ENCODE measurements around the gene NCAM1.

NCAM1 gene

GRCh38 chr11:112967082-112967481, 5.9 kb downstream of the NCAM1 start:
- H3K9me3 ChIP-seq (ENCODE audit: control insufficient read depth, insufficient read depth, low read length), result no peaks in the 10 kb centered on the region

GRCh38 chr11:112968941-112969713, 7.9 kb downstream of the NCAM1 start:
- no peaks in the 10 kb centered on the region for H3K36me3 ChIP-seq (ENCODE audit: control insufficient read depth, insufficient read depth, low read length)
- no peak for DNase-seq (ENCODE audit: low read depth, low spot score)
- H3K4me1 ChIP-seq (ENCODE audit: control insufficient read depth, insufficient read depth, low read length), result no peaks in the 10 kb centered on the region
- no peaks in the 10 kb centered on the region for H3K27me3 ChIP-seq (ENCODE audit: control insufficient read depth, insufficient read depth, low read length)
- no peak overlapping the region for H3K27ac ChIP-seq (ENCODE audit: low read length)
- WGBS (ENCODE audit: insufficient coverage, insufficient read length), result no CpG with 5 or more reads among the region's 6 CpGs
- no peaks in the 10 kb centered on the region for H3K9me3 ChIP-seq (ENCODE audit: control insufficient read depth, insufficient read depth, low read length)
- no peak overlapping the region for H3K4me3 ChIP-seq (ENCODE audit: low read length)

More at GRCh38 chr11:112967082-112967481, 5.9 kb downstream of the NCAM1 start:
- H3K27me3 ChIP-seq (ENCODE audit: control insufficient read depth, insufficient read depth, low read length), result peaks cover 8% of the 10 kb centered on the region; the same call in 1 of the 2 replicates
- peaks cover 1% of the 10 kb centered on the region; the same call in 1 of the 2 replicates for H3K4me1 ChIP-seq (ENCODE audit: control insufficient read depth, insufficient read depth, low read length)
- H3K36me3 ChIP-seq (ENCODE audit: control insufficient read depth, insufficient read depth, low read length), result no peaks in the 10 kb centered on the region
- WGBS (ENCODE audit: insufficient coverage, insufficient read length), result no CpG with 5 or more reads among the region's 3 CpGs
- DNase-seq (ENCODE audit: low read depth, low spot score), result no peak
- no peak overlapping the region for H3K27ac ChIP-seq (ENCODE audit: low read length)
- H3K4me3 ChIP-seq (ENCODE audit: low read length), result no peak overlapping the region

GRCh38 chr11:112971195-112971594, 10.0 kb downstream of the NCAM1 start:
- no peak for DNase-seq (ENCODE audit: low read depth, low spot score)
- no peak overlapping the region for H3K27ac ChIP-seq (ENCODE audit: low read length)
- no CpG with 5 or more reads among the region's 4 CpGs for WGBS (ENCODE audit: insufficient coverage, insufficient read length)
- no peaks in the 10 kb centered on the region for H3K4me1 ChIP-seq (ENCODE audit: control insufficient read depth, insufficient read depth, low read length)
- no peaks in the 10 kb centered on the region for H3K9me3 ChIP-seq (ENCODE audit: control insufficient read depth, insufficient read depth, low read length)
- H3K4me3 ChIP-seq (ENCODE audit: low read length), result no peak overlapping the region
- H3K36me3 ChIP-seq (ENCODE audit: control insufficient read depth, insufficient read depth, low read length), result no peaks in the 10 kb centered on the region
- no peaks in the 10 kb centered on the region for H3K27me3 ChIP-seq (ENCODE audit: control insufficient read depth, insufficient read depth, low read length)

- Histone ChIP-seq H3K9me3 (ENCODE audit: control insufficient read depth, insufficient read depth, low read length) (no peaks in the 10 kb centered on the region), H3K4me3 (ENCODE audit: low read length) (no peak overlapping the region), H3K27me3 (ENCODE audit: control insufficient read depth, insufficient read depth, low read length) (no peaks in the 10 kb centered on the region), H3K36me3 (ENCODE audit: control insufficient read depth, insufficient read depth, low read length) (no peaks in the 10 kb centered on the region), H3K27ac (ENCODE audit: low read length) (no peak overlapping the region), H3K4me1 (ENCODE audit: control insufficient read depth, insufficient read depth, low read length) (no peaks in the 10 kb centered on the region)
- no CpG with 5 or more reads among the region's 3 CpGs for WGBS (ENCODE audit: insufficient coverage, insufficient read length)
- DNase-seq (ENCODE audit: low read depth, low spot score), result no peak
Measured at GRCh38 chr11:112971827-112972226, 10.6 kb downstream of the NCAM1 start.

GRCh38 chr11:112972399-112973145, 11.4 kb downstream of the NCAM1 start:
- no peaks in the 10 kb centered on the region for H3K36me3 ChIP-seq (ENCODE audit: control insufficient read depth, insufficient read depth, low read length)
- H3K4me3 ChIP-seq (ENCODE audit: low read length), result no peak overlapping the region
- H3K27ac ChIP-seq (ENCODE audit: low read length), result no peak overlapping the region
- no peak for DNase-seq (ENCODE audit: low read depth, low spot score)
- no peaks in the 10 kb centered on the region for H3K4me1 ChIP-seq (ENCODE audit: control insufficient read depth, insufficient read depth, low read length)
- no peaks in the 10 kb centered on the region for H3K9me3 ChIP-seq (ENCODE audit: control insufficient read depth, insufficient read depth, low read length)
- WGBS (ENCODE audit: insufficient coverage, insufficient read length), result no CpG with 5 or more reads among the region's 5 CpGs
- H3K27me3 ChIP-seq (ENCODE audit: control insufficient read depth, insufficient read depth, low read length), result no peaks in the 10 kb centered on the region

GRCh38 chr11:112975051-112975450, 13.8 kb downstream of the NCAM1 start:
- no peak overlapping the region for H3K27ac ChIP-seq (ENCODE audit: low read length)
- H3K36me3 ChIP-seq (ENCODE audit: control insufficient read depth, insufficient read depth, low read length), result no peaks in the 10 kb centered on the region
- WGBS (ENCODE audit: insufficient coverage, insufficient read length), result no CpG with 5 or more reads among the region's 4 CpGs
- H3K27me3 ChIP-seq (ENCODE audit: control insufficient read depth, insufficient read depth, low read length), result no peaks in the 10 kb centered on the region
- H3K4me3 ChIP-seq (ENCODE audit: low read length), result no peak overlapping the region
- H3K4me1 ChIP-seq (ENCODE audit: control insufficient read depth, insufficient read depth, low read length), result no peaks in the 10 kb centered on the region
- no peak for DNase-seq (ENCODE audit: low read depth, low spot score)
- no peaks in the 10 kb centered on the region for H3K9me3 ChIP-seq (ENCODE audit: control insufficient read depth, insufficient read depth, low read length)

- WGBS (ENCODE audit: insufficient coverage, insufficient read length), result no CpG with 5 or more reads among the region's 2 CpGs
- no peak overlapping the region for H3K4me3 ChIP-seq (ENCODE audit: low read length)
- H3K4me1 ChIP-seq (ENCODE audit: control insufficient read depth, insufficient read depth, low read length), result no peaks in the 10 kb centered on the region
- H3K9me3 ChIP-seq (ENCODE audit: control insufficient read depth, insufficient read depth, low read length), result no peaks in the 10 kb centered on the region
- no peaks in the 10 kb centered on the region for H3K36me3 ChIP-seq (ENCODE audit: control insufficient read depth, insufficient read depth, low read length)
- no peak for DNase-seq (ENCODE audit: low read depth, low spot score)
- H3K27me3 ChIP-seq (ENCODE audit: control insufficient read depth, insufficient read depth, low read length), result no peaks in the 10 kb centered on the region
- no peak overlapping the region for H3K27ac ChIP-seq (ENCODE audit: low read length)
Measured at GRCh38 chr11:112975493-112975892, 14.3 kb downstream of the NCAM1 start.

GRCh38 chr11:112977755-112978154, 16.5 kb downstream of the NCAM1 start:
- no CpG with 5 or more reads among the region's 1 CpG for WGBS (ENCODE audit: insufficient coverage, insufficient read length)
- Histone ChIP-seq H3K27me3 (ENCODE audit: control insufficient read depth, insufficient read depth, low read length) (no peaks in the 10 kb centered on the region), H3K36me3 (ENCODE audit: control insufficient read depth, insufficient read depth, low read length) (no peaks in the 10 kb centered on the region), H3K4me1 (ENCODE audit: control insufficient read depth, insufficient read depth, low read length) (no peaks in the 10 kb centered on the region), H3K9me3 (ENCODE audit: control insufficient read depth, insufficient read depth, low read length) (no peaks in the 10 kb centered on the region), H3K27ac (ENCODE audit: low read length) (no peak overlapping the region), H3K4me3 (ENCODE audit: low read length) (no peak overlapping the region)
- DNase-seq (ENCODE audit: low read depth, low spot score), result no peak

- WGBS (ENCODE audit: insufficient coverage, insufficient read length), result no CpG with 5 or more reads among the region's 1 CpG
Measured at GRCh38 chr11:112983887-112984286, 22.7 kb downstream of the NCAM1 start.

GRCh38 chr11:112989198-112989597, 28.0 kb downstream of the NCAM1 start:
- H3K4me3 ChIP-seq (ENCODE audit: low read length), result no peak overlapping the region
- no peaks in the 10 kb centered on the region for H3K9me3 ChIP-seq (ENCODE audit: control insufficient read depth, insufficient read depth, low read length)
- no peak overlapping the region for H3K27ac ChIP-seq (ENCODE audit: low read length)
- no peak for DNase-seq (ENCODE audit: low read depth, low spot score)
- WGBS (ENCODE audit: insufficient coverage, insufficient read length), result no CpG with 5 or more reads among the region's 1 CpG
- no peaks in the 10 kb centered on the region for H3K36me3 ChIP-seq (ENCODE audit: control insufficient read depth, insufficient read depth, low read length)
- no peaks in the 10 kb centered on the region for H3K4me1 ChIP-seq (ENCODE audit: control insufficient read depth, insufficient read depth, low read length)
- no peaks in the 10 kb centered on the region for H3K27me3 ChIP-seq (ENCODE audit: control insufficient read depth, insufficient read depth, low read length)

More at GRCh38 chr11:112983887-112984286, 22.7 kb downstream of the NCAM1 start:
- no peaks in the 10 kb centered on the region for H3K27me3 ChIP-seq (ENCODE audit: control insufficient read depth, insufficient read depth, low read length)
- H3K4me3 ChIP-seq (ENCODE audit: low read length), result no peak overlapping the region
- H3K27ac ChIP-seq (ENCODE audit: low read length), result no peak overlapping the region
- no peak for DNase-seq (ENCODE audit: low read depth, low spot score)
- H3K4me1 ChIP-seq (ENCODE audit: control insufficient read depth, insufficient read depth, low read length), result no peaks in the 10 kb centered on the region
- no peaks in the 10 kb centered on the region for H3K9me3 ChIP-seq (ENCODE audit: control insufficient read depth, insufficient read depth, low read length)
- no peaks in the 10 kb centered on the region for H3K36me3 ChIP-seq (ENCODE audit: control insufficient read depth, insufficient read depth, low read length)

Measured in iPS DF 6.9 (cell line).